ENCODE data around the gene NDUFA11.

NDUFA11 gene

GRCh38 chr19:5929179-5929578, 25.6 kb upstream of the NDUFA11 start:
- H3K9ac ChIP-seq (ENCODE audit: low read length) = no peak overlapping the region
- H3K4me1 ChIP-seq (ENCODE audit: control insufficient read depth, insufficient read depth, low read length) = peaks cover 7% of the 10 kb centered on the region
- H3K36me3 ChIP-seq (ENCODE audit: control insufficient read depth, insufficient read depth, low read length) = peaks cover 11% of the 10 kb centered on the region

DNA sequence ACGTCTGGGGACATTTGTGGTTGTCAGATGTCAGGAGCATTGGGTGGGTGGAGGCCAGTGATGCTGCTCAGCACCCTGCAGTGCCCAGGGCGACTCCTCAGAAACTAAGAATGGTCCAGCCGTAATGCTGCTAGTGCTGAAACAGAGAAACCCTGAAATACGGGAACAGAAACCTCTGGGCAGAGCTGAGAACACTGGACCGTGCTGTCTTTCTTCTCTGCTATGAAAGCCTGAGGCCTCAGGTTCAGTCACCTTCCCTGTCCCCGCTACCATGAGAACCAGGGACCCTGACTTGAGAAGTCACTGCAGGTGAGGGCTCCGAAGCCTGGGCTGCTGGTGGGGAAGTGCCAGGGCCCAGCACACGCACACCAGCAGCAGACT, 23.8 kb upstream of the NDUFA11 start:
- H3K9ac ChIP-seq (ENCODE audit: low read length) = no peak overlapping the region
- H3K4me1 ChIP-seq (ENCODE audit: control insufficient read depth, insufficient read depth, low read length) = peaks cover 7% of the 10 kb centered on the region
- no peaks in the 10 kb centered on the region for H3K27me3 ChIP-seq (ENCODE audit: control insufficient read depth, insufficient read depth, low read length)
- no peak overlapping the region for H3K4me3 ChIP-seq (ENCODE audit: low read length)
- peaks cover 18% of the 10 kb centered on the region for H3K36me3 ChIP-seq (ENCODE audit: control insufficient read depth, insufficient read depth, low read length)
- H3K9me3 ChIP-seq (ENCODE audit: control insufficient read depth, low read length) = no peaks in the 10 kb centered on the region

More at GRCh38 chr19:5929179-5929578, 25.6 kb upstream of the NDUFA11 start:
- Histone ChIP-seq H3K4me3 (ENCODE audit: low read length) (no peak overlapping the region), H3K27me3 (ENCODE audit: control insufficient read depth, insufficient read depth, low read length) (no peaks in the 10 kb centered on the region), H3K9me3 (ENCODE audit: control insufficient read depth, low read length) (no peaks in the 10 kb centered on the region)

DNA sequence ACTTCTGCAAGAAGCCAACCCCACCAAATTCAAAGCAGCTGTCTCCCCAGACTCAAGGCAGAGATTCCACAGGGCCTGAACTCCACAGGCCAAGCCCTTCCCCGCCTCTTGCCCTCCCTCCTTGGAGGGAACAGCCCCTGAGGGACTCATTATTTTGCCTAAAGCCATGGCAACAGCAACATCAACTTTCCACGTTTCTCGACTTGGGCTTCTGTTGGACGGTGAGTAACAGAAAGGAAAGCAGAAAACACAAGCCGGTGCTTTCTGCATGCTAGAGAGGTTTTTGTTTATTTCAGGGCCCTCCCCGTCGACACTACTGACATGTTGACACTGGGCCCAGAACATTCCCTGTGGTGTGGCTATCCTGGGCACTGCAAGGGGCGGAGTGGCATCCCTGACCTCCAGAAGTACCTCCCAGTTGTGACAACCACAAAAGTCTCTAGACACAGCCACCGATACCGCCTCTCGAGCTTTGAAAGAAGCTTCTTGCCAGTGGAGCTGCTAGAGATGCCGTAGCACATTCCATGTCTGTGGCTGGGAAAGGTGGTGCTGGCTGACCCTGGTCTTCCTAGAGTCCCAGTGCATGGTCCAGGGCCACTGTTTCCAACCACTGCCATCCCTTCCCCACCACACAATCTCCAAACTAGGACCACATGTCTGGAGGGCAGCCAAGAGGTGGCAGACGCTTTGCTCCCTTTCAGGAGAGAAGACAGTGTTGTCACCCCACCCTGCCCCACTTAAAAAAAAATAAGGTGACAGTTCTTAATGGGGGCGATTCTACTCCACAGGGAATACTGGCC, 23.3 kb upstream of the NDUFA11 start:
- Histone ChIP-seq H3K4me1 (ENCODE audit: control insufficient read depth, insufficient read depth, low read length) (peaks cover 7% of the 10 kb centered on the region), H3K9me3 (ENCODE audit: control insufficient read depth, low read length) (no peaks in the 10 kb centered on the region), H3K36me3 (ENCODE audit: control insufficient read depth, insufficient read depth, low read length) (peaks cover 18% of the 10 kb centered on the region)

GRCh38 chr19:5925830-5926427, 22.3 kb upstream of the NDUFA11 start:
- Histone ChIP-seq H3K27me3 (ENCODE audit: control insufficient read depth, insufficient read depth, low read length) (no peaks in the 10 kb centered on the region), H3K4me1 (ENCODE audit: control insufficient read depth, insufficient read depth, low read length) (peaks cover 7% of the 10 kb centered on the region), H3K9me3 (ENCODE audit: control insufficient read depth, low read length) (no peaks in the 10 kb centered on the region), H3K9ac (ENCODE audit: low read length) (no peak overlapping the region), H3K4me3 (ENCODE audit: low read length) (no peak overlapping the region), H3K36me3 (ENCODE audit: control insufficient read depth, insufficient read depth, low read length) (peaks cover 15% of the 10 kb centered on the region)

More for the DNA sequence above, 23.3 kb upstream of the NDUFA11 start:
- no peak overlapping the region for H3K9ac ChIP-seq (ENCODE audit: low read length)
- no peaks in the 10 kb centered on the region for H3K27me3 ChIP-seq (ENCODE audit: control insufficient read depth, insufficient read depth, low read length)
- H3K4me3 ChIP-seq (ENCODE audit: low read length) = no peak overlapping the region

DNA sequence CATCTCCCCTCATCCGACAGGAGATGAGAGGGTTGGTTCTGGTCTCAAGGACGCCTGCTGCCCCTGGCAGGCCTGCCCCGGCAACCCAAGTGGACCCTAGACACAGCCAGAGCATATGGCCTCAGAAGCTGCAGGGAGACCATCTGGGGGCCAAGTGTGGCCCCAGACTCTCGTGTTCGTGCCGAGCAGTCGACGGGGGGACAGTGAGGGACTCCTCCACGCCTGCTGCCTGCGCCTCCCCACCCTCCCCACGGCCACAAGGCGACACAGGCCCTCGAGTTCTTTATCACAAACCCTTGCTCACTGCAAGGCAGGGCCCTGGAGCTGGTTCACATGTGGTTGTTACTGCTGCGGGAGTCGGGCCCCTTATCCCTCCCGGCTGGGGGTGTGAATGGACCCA, 19.8 kb upstream of the NDUFA11 start:
- Histone ChIP-seq H3K4me3 (ENCODE audit: low read length) (no peak overlapping the region), H3K36me3 (ENCODE audit: control insufficient read depth, insufficient read depth, low read length) (peaks cover 19% of the 10 kb centered on the region), H3K9ac (ENCODE audit: low read length) (no peak overlapping the region), H3K9me3 (ENCODE audit: control insufficient read depth, low read length) (no peaks in the 10 kb centered on the region), H3K4me1 (ENCODE audit: control insufficient read depth, insufficient read depth, low read length) (no peaks in the 10 kb centered on the region), H3K27me3 (ENCODE audit: control insufficient read depth, insufficient read depth, low read length) (no peaks in the 10 kb centered on the region)

- peaks cover 19% of the 10 kb centered on the region for H3K36me3 ChIP-seq (ENCODE audit: control insufficient read depth, insufficient read depth, low read length)
- no peaks in the 10 kb centered on the region for H3K27me3 ChIP-seq (ENCODE audit: control insufficient read depth, insufficient read depth, low read length)
- H3K4me3 ChIP-seq (ENCODE audit: low read length) = no peak overlapping the region
- no peaks in the 10 kb centered on the region for H3K9me3 ChIP-seq (ENCODE audit: control insufficient read depth, low read length)
- no peak overlapping the region for H3K9ac ChIP-seq (ENCODE audit: low read length)
- no peaks in the 10 kb centered on the region for H3K4me1 ChIP-seq (ENCODE audit: control insufficient read depth, insufficient read depth, low read length)
These were observed 18.6 kb upstream of the NDUFA11 start for GRCh38 chr19:5922161-5922545.

- no peaks in the 10 kb centered on the region for H3K4me1 ChIP-seq (ENCODE audit: control insufficient read depth, insufficient read depth, low read length)
- H3K4me3 ChIP-seq (ENCODE audit: low read length) = no peak overlapping the region
- peaks cover 19% of the 10 kb centered on the region for H3K36me3 ChIP-seq (ENCODE audit: control insufficient read depth, insufficient read depth, low read length)
- H3K27me3 ChIP-seq (ENCODE audit: control insufficient read depth, insufficient read depth, low read length) = no peaks in the 10 kb centered on the region
- H3K9me3 ChIP-seq (ENCODE audit: control insufficient read depth, low read length) = no peaks in the 10 kb centered on the region
- no peak overlapping the region for H3K9ac ChIP-seq (ENCODE audit: low read length)
These were observed 18.0 kb upstream of the NDUFA11 start for GRCh38 chr19:5921516-5922160.

DNA sequence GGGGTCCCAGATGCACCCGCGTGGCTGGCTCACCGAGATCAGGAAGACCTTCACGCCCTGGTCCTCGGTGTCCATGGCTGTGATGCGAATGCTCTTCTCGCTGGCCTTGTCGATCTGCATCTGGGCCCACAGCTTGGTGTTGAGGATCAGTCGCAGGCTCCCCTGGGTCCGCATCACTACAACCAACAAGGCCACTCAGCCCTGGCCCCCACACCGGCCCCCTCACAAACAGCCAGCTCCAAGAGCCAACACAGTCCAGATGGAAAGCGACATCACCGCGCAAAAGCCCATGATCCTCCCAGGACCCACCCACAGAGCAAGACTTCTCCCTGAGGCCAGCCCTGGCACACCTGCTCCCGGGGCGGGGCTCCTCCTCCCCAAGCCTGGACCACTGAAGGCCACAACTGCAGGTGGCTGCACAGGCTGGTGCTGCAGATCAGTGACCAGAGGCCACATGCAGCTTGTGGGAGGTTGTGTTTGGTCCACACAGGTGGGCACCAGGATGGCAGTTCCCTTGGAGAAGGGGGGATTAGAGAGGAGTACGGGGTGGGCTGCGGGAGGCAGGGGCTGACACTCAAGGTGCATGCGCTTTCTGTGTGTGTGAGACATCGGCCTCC, 15.0 kb upstream of the NDUFA11 start:
- H3K9ac ChIP-seq (ENCODE audit: low read length) = no peak overlapping the region
- no peak overlapping the region for H3K4me3 ChIP-seq (ENCODE audit: low read length)
- H3K9me3 ChIP-seq (ENCODE audit: control insufficient read depth, low read length) = no peaks in the 10 kb centered on the region
- H3K4me1 ChIP-seq (ENCODE audit: control insufficient read depth, insufficient read depth, low read length) = peaks cover 30% of the 10 kb centered on the region
- H3K36me3 ChIP-seq (ENCODE audit: control insufficient read depth, insufficient read depth, low read length) = peaks cover 17% of the 10 kb centered on the region
- H3K27me3 ChIP-seq (ENCODE audit: control insufficient read depth, insufficient read depth, low read length) = no peaks in the 10 kb centered on the region

DNA sequence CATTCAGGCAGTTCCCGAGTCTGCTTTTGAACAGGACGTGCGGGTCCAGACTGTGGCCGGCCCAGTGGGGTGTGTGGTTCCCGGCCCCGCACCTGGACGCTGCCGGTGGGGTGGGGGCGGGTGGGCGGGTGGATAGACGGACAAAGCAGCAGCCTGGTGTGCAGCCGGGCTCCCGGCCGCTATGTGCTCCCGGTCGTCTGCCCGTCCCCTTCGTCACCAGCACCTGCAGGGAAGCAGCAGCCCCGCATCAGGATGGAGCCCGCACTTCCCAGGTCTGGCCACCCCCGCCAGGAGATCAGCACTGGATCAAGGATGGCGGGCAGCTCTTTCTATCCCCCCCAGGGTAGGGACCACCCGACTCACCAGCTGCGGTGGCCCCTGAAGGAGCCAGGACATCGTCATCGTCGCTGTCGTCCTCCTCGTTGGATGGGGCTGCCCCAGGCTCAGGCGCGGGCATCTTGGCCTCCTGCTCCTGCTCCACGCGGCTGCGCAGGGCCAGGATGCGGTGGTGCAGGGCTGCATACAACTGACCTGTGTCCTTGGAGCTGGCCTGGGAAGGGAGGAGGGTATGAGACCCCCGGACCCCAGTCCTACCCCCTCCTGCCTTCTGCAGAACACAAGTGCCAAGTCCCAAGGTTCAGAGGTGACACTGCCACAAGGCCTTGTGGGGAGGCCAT, 14.0 kb upstream of the NDUFA11 start:
- H3K9ac ChIP-seq (ENCODE audit: low read length) = no peak overlapping the region
- H3K9me3 ChIP-seq (ENCODE audit: control insufficient read depth, low read length) = no peaks in the 10 kb centered on the region
- peaks cover 16% of the 10 kb centered on the region for H3K36me3 ChIP-seq (ENCODE audit: control insufficient read depth, insufficient read depth, low read length)
- H3K4me1 ChIP-seq (ENCODE audit: control insufficient read depth, insufficient read depth, low read length) = peaks cover 31% of the 10 kb centered on the region
- no peak overlapping the region for H3K4me3 ChIP-seq (ENCODE audit: low read length)
- no peaks in the 10 kb centered on the region for H3K27me3 ChIP-seq (ENCODE audit: control insufficient read depth, insufficient read depth, low read length)

- Histone ChIP-seq H3K4me3 (ENCODE audit: low read length) (no peak overlapping the region), H3K36me3 (ENCODE audit: control insufficient read depth, insufficient read depth, low read length) (peaks cover 16% of the 10 kb centered on the region), H3K27me3 (ENCODE audit: control insufficient read depth, insufficient read depth, low read length) (no peaks in the 10 kb centered on the region), H3K9me3 (ENCODE audit: control insufficient read depth, low read length) (no peaks in the 10 kb centered on the region), H3K4me1 (ENCODE audit: control insufficient read depth, insufficient read depth, low read length) (peaks cover 31% of the 10 kb centered on the region), H3K9ac (ENCODE audit: low read length) (no peak overlapping the region)
These were observed 12.7 kb upstream of the NDUFA11 start for GRCh38 chr19:5916181-5916708.

DNA sequence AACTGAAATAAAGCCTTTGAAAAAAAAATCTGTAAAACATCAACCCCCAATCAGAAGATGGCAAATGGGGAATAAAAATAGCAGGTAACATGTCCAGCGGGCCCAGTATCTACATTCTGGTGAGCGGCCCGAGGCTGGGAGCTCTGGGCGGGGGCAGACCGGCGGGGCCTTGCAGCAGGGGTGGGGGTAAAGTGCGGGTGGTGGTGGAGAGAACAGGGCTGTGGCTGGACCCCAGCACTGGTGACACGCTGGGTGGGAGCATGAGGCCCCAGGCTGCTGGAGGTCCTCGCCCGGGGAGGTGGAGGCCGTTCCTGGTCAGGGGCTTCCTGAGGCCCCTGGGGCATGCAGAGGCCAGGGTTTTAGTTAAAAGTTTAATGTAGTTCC, 12.2 kb upstream of the NDUFA11 start:
- peaks cover 31% of the 10 kb centered on the region for H3K4me1 ChIP-seq (ENCODE audit: control insufficient read depth, insufficient read depth, low read length)
- no peaks in the 10 kb centered on the region for H3K27me3 ChIP-seq (ENCODE audit: control insufficient read depth, insufficient read depth, low read length)
- H3K9ac ChIP-seq (ENCODE audit: low read length) = peak overlapping the region; percentile 67
- no peak overlapping the region for H3K4me3 ChIP-seq (ENCODE audit: low read length)
- peaks cover 16% of the 10 kb centered on the region for H3K36me3 ChIP-seq (ENCODE audit: control insufficient read depth, insufficient read depth, low read length)
- no peaks in the 10 kb centered on the region for H3K9me3 ChIP-seq (ENCODE audit: control insufficient read depth, low read length)

Measured in mucosa of stomach (tissue), 1 donor.